ENCODE data around the gene KLHDC7B.

GRCh38 chr22:50599816-50600455, 54.2 kb downstream of the KLHDC7B start:
- TF ChIP-seq SUZ12 (IDR thresholded peaks at IDR 0.05; ENCODE audit: extremely low read depth, insufficient read depth, insufficient read length): no peak
- no peak for TF ChIP-seq ZNF274 (IDR thresholded peaks at IDR 0.05; ENCODE audit: low read depth, low read length)
- no peak for TF ChIP-seq YY1 (IDR thresholded peaks at IDR 0.05; ENCODE audit: insufficient read depth, insufficient read length)
